Loucy (cell line): ENCODE results near the gene CELF5.

Source experiments
- H2AFZ ChIP-seq: fragments of 200-600 bp; sonication (generic); 2 replicates; pipeline ENCODE4 v1.6.0; 2016; ENCODE audit warnings: antibody characterized with exemption, mild to moderate bottlenecking, low read length, moderate library complexity
- H3F3A ChIP-seq: fragments of 200-600 bp; 2 replicates; pipeline ENCODE4 v1.6.0; 2016; ENCODE audit warnings: antibody characterized with exemption, low read depth, mild to moderate bottlenecking
- H3K27me3 ChIP-seq: fragments of 200-600 bp; sonication (generic); 2 replicates; pipeline ENCODE4 v1.6.1; 2014; ENCODE audit warnings: low read length, mild to moderate bottlenecking; ENCODE audit not compliant: insufficient read depth, poor library complexity, severe bottlenecking
- H3K36me3 ChIP-seq: fragments of 200-600 bp; sonication (generic); 2 replicates; pipeline ENCODE4 v1.6.1; 2016; ENCODE audit warnings: low read length; ENCODE audit not compliant: insufficient read depth
- H3K4me1 ChIP-seq: fragments of 200-600 bp; sonication (generic); 2 replicates; pipeline ENCODE4 v1.5.1; 2014; ENCODE audit warnings: low read length, mild to moderate bottlenecking; ENCODE audit not compliant: insufficient read depth, poor library complexity, severe bottlenecking
- H3K4me2 ChIP-seq: fragments of 200-600 bp; sonication (generic); 2 replicates; pipeline ENCODE4 v1.6.0; 2014; ENCODE audit warnings: antibody characterized with exemption, low read length, low read depth, mild to moderate bottlenecking; ENCODE audit not compliant: poor library complexity, severe bottlenecking
- H3K4me3 ChIP-seq: fragments of 200-600 bp; sonication (generic); 2 replicates; pipeline ENCODE4 v1.5.1; 2014; ENCODE audit warnings: low read length, mild to moderate bottlenecking, mixed read lengths; ENCODE audit not compliant: poor library complexity, severe bottlenecking
- H3K79me2 ChIP-seq: fragments of 200-600 bp; sonication (generic); 2 replicates; pipeline ENCODE4 v1.6.1; 2014; ENCODE audit warnings: low read length; ENCODE audit not compliant: insufficient read depth
- H3K9ac ChIP-seq: fragments of 200-600 bp; sonication (generic); 2 replicates; pipeline ENCODE4 v1.6.0; 2014; ENCODE audit warnings: mild to moderate bottlenecking, low read depth, low read length, moderate library complexity; ENCODE audit not compliant: poor library complexity, severe bottlenecking
- H3K9me2 ChIP-seq: fragments of 200-600 bp; sonication (generic); replicated peaks from 2 replicates; pipeline ENCODE4 v1.6.1; 2016; ENCODE audit warnings: low read depth, low read length, mixed read lengths
- H3K9me3 ChIP-seq: fragments of 200-600 bp; sonication (generic); 2 replicates; pipeline ENCODE4 v1.6.1; 2014; ENCODE audit warnings: mild to moderate bottlenecking, antibody characterized with exemption, low read length, low read depth; ENCODE audit not compliant: insufficient read depth
- H4K20me1 ChIP-seq: fragments of 200-600 bp; sonication (generic); 2 replicates; pipeline ENCODE4 v1.6.0; 2014; ENCODE audit warnings: antibody characterized with exemption, low read length, mild to moderate bottlenecking; ENCODE audit not compliant: insufficient read depth, poor library complexity, severe bottlenecking
- EZH2phosphoT487 ChIP-seq: fragments of 200-600 bp; IDR thresholded peaks from 2 replicates; pipeline ENCODE4 v1.6.1; 2018; ENCODE audit warnings: antibody characterized with exemption, mild to moderate bottlenecking, moderate library complexity, borderline replicate concordance
- TF ChIP-seq, protein P1 (sequence below): fragments of 200-600 bp; sonication (generic); conservative IDR thresholded peaks from 2 replicates; pipeline ENCODE4 v1.5.1; 2014; ENCODE audit warnings: mild to moderate bottlenecking, antibody characterized with exemption, low read length

CELF5 gene

DNA sequence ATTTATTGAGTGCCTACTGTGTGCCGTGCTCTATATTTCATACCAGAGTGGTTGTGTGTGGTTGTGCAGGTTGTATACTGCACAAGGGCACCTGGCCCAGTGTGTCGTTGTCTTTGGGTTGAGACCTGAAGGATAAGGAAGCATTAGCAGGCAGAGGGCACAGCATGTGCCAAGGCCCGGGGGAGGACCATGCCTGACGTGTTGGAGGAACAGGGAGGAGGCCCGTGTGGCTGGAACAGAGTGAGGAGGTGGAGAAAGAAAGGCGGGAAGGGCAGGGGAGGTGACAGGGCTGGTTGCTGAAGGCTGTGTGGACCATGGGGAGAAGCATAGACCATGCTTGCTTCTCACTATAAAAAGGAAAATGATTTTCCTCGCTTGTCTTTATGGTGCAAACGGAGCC, 26.8 kb downstream of the CELF5 start:
- no peaks in the 10 kb centered on the region for H3K9me2 ChIP-seq
- no peak overlapping the region for H3K9ac ChIP-seq
- no peaks in the 10 kb centered on the region for H3K79me2 ChIP-seq
- H3K36me3 ChIP-seq: no peaks in the 10 kb centered on the region
- no peaks in the 10 kb centered on the region for H3K9me3 ChIP-seq
- H3K4me1 ChIP-seq: no peaks in the 10 kb centered on the region
- H3K27me3 ChIP-seq: no peaks in the 10 kb centered on the region
- H3K4me3 ChIP-seq: no peak overlapping the region
- TF ChIP-seq EZH2phosphoT487: no peak
- TF ChIP-seq, protein P1, sequence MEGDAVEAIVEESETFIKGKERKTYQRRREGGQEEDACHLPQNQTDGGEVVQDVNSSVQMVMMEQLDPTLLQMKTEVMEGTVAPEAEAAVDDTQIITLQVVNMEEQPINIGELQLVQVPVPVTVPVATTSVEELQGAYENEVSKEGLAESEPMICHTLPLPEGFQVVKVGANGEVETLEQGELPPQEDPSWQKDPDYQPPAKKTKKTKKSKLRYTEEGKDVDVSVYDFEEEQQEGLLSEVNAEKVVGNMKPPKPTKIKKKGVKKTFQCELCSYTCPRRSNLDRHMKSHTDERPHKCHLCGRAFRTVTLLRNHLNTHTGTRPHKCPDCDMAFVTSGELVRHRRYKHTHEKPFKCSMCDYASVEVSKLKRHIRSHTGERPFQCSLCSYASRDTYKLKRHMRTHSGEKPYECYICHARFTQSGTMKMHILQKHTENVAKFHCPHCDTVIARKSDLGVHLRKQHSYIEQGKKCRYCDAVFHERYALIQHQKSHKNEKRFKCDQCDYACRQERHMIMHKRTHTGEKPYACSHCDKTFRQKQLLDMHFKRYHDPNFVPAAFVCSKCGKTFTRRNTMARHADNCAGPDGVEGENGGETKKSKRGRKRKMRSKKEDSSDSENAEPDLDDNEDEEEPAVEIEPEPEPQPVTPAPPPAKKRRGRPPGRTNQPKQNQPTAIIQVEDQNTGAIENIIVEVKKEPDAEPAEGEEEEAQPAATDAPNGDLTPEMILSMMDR: no peak
- no peaks in the 10 kb centered on the region for H4K20me1 ChIP-seq
- H3F3A ChIP-seq: no peaks in the 10 kb centered on the region
- H2AFZ ChIP-seq: no peak overlapping the region
- no peak overlapping the region for H3K4me2 ChIP-seq

DNA sequence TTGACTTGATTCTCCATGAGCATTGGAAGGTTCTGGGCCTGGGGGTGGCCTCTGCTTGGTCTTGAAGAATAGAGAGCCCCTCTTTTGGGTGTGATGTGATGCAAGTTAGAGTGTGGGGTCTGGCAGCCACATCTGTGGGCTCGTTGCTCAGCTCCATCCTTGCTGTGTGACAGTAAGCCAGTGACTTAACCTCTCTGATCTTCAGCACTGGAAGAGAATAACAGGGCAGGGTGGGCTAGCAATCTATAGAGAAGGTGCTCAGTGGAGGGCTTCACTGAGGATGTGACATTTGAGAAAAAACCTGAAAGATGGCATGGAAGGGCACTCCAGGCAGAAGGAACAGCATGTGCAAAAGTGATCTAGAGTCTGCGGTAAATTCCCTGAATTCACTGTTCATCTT, 28.2 kb downstream of the CELF5 start:
- no peaks in the 10 kb centered on the region for H3K27me3 ChIP-seq

DNA sequence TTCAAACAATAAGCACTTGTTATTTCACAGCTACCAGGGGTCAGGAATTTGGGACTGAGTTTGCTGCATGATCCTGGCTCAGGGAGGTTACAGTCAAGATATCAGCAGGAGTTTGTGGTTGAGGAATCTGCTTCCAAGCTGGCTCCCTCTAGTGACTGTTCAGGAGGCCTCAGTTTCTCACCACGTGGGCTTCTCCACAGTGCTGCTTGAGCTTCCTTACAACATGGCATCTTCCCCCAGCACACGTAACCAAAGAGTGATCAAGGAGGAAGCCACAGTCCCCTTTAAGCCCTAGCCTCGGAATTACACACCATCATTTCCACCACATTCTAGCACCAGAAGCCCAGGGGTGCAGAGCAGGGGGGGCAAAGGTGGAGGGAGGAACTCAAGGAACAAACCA, 28.8 kb downstream of the CELF5 start:
- TF ChIP-seq, protein P1: peak; percentile 11; the same call in 1 of the 2 replicates
- no peak for TF ChIP-seq EZH2phosphoT487
- no peak overlapping the region for H3K4me3 ChIP-seq
- no peaks in the 10 kb centered on the region for H3K4me1 ChIP-seq
- H2AFZ ChIP-seq: no peak overlapping the region
- H3K27me3 ChIP-seq: no peaks in the 10 kb centered on the region
- H3K9me2 ChIP-seq: no peaks in the 10 kb centered on the region
- H3K79me2 ChIP-seq: no peaks in the 10 kb centered on the region
- H3K36me3 ChIP-seq: no peaks in the 10 kb centered on the region
- H3K9ac ChIP-seq: no peak overlapping the region
- H4K20me1 ChIP-seq: no peaks in the 10 kb centered on the region
- no peak overlapping the region for H3K4me2 ChIP-seq
- no peaks in the 10 kb centered on the region for H3K9me3 ChIP-seq
- H3F3A ChIP-seq: no peaks in the 10 kb centered on the region

More for the DNA sequence above, 28.2 kb downstream of the CELF5 start:
- no peaks in the 10 kb centered on the region for H3K36me3 ChIP-seq
- H2AFZ ChIP-seq: no peak overlapping the region
- H3K9ac ChIP-seq: no peak overlapping the region
- no peaks in the 10 kb centered on the region for H3K79me2 ChIP-seq
- H3K9me3 ChIP-seq: no peaks in the 10 kb centered on the region
- H3K9me2 ChIP-seq: no peaks in the 10 kb centered on the region
- H3K4me3 ChIP-seq: no peak overlapping the region
- H4K20me1 ChIP-seq: no peaks in the 10 kb centered on the region
- H3F3A ChIP-seq: no peaks in the 10 kb centered on the region
- TF ChIP-seq EZH2phosphoT487: no peak
- TF ChIP-seq, protein P1: no peak
- no peak overlapping the region for H3K4me2 ChIP-seq
- no peaks in the 10 kb centered on the region for H3K4me1 ChIP-seq
